SJCRH30 (cell line): Measurements from ENCODE around the gene SHC2. TPM values are rescaled to one million over a fixed set of nuclear protein-coding genes. Genes with fewer than 3 reads are reported as not detected.
"Not testable (repeated sequence)": the region's sequence is repeated elsewhere in the genome, so short reads cannot be mapped to it uniquely, and the experiment has no call there.

ENCODE experiments used
- DNase-seq, 2 experiments: peaks; one replicate each; pipeline ENCODE4 v3.0.0-alpha.2; 2015 to 2020
- H3K27ac ChIP-seq: fragments of 250-450 bp; sonication (Bioruptor Pico); 2 replicates; pipeline ENCODE4 v1.5.1; 2020; ENCODE audit warnings: mild to moderate bottlenecking, moderate library complexity
- H3K27me3 ChIP-seq: fragments of 250-450 bp; sonication (Bioruptor Pico); 2 replicates; pipeline ENCODE4 v1.5.1; 2020; ENCODE audit warnings: mild to moderate bottlenecking, moderate library complexity
- H3K36me3 ChIP-seq: fragments of 250-450 bp; sonication (Bioruptor Pico); 2 replicates; pipeline ENCODE4 v1.5.1; 2020; ENCODE audit warnings: mild to moderate bottlenecking, moderate library complexity
- H3K4me1 ChIP-seq: fragments of 250-450 bp; sonication (Bioruptor Pico); 2 replicates; pipeline ENCODE4 v1.5.1; 2020; ENCODE audit warnings: mild to moderate bottlenecking, moderate library complexity
- H3K4me3 ChIP-seq: fragments of 250-450 bp; sonication (Bioruptor Pico); 2 replicates; pipeline ENCODE4 v1.5.1; 2020; ENCODE audit warnings: mild to moderate bottlenecking, moderate library complexity
- H3K9me3 ChIP-seq: fragments of 250-450 bp; sonication (Bioruptor Pico); replicated peaks from 2 replicates; pipeline ENCODE4 v1.5.1; 2020; ENCODE audit warnings: mild to moderate bottlenecking, moderate library complexity
- total RNA-seq: library from RNA; depleted of rRNA; stranded (reverse); fragments of >200 nt; shearing (Covaris generic); gene quantifications from 2 replicates; pipeline ENCODE4 v1.2.3, GENCODE V29; 2014

SHC2 gene
- total RNA-seq, 1 experiment from 2014 or later: 0.12 TPM

DNA sequence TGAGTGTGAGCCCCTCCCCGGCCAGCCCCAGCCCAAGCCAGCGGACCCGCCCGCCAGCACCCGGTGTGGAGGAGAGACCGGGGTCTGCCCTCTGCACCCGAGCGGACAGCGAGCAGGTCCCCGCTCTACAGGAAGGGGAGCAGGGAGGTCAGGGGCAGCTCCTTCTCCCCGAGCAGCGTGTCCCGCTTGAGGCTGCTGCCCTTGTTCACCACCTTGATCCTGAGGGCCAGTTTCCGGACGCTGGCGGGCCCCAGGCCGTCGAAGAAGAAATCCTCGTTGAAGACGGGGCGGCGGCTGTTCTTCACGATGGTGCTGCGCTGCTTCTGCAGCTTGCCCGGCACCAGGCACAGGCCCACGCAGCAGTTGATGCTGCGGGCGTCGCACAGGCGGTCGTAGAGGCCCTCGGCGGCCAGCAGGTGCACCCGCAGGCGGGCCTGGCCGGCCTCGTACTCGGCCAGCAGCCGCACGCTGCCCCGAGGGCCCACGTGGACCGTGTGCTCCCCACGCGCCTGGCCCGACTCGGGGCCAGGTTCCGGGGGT lies 53.8 kb downstream of the SHC2 start:
- Histone ChIP-seq H3K4me3 (no peak overlapping the region), H3K4me1 (no peaks in the 10 kb centered on the region), H3K27ac (no peak overlapping the region), H3K36me3 (no peaks in the 10 kb centered on the region), H3K9me3 (no peaks in the 10 kb centered on the region), H3K27me3 (no peaks in the 10 kb centered on the region)
- DNase-seq: no peak

DNA sequence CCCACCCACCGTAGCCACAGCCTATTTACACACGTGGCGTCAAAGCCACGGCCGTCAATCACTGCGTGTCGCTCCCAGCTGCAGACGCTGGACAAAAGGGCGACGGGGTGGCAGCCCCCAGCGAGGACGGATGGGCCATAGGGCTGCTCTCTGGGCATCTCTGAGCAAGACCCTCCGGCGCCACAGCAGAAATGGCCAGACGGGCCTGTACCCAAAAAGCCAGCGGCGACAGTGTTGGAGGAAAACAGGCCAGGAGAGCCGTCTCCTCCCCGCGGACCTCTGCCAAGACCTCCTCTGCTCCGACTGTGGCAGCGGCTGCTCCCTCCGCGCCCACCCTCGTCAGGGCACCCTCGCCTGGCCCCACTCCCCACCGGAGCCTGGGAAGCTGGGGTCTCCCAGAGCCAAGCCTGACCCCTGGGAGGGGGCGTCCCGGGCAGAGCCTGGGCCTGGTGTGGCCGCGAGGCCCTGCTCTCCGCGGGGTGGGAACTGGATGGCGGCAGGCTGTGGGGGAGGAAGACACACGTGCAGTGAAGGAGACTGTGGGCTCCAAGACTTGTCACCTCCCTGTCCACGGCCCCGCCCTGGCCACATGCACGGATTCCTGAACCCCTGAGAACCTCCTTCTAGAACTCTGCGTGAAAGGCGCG lies 54.6 kb downstream of the SHC2 start:
- Histone ChIP-seq H3K27me3 (no peaks in the 10 kb centered on the region), H3K4me1 (no peaks in the 10 kb centered on the region), H3K36me3 (no peaks in the 10 kb centered on the region), H3K4me3 (no peak overlapping the region), H3K9me3 (no peaks in the 10 kb centered on the region), H3K27ac (no peak overlapping the region)
- DNase-seq: no peak

DNA sequence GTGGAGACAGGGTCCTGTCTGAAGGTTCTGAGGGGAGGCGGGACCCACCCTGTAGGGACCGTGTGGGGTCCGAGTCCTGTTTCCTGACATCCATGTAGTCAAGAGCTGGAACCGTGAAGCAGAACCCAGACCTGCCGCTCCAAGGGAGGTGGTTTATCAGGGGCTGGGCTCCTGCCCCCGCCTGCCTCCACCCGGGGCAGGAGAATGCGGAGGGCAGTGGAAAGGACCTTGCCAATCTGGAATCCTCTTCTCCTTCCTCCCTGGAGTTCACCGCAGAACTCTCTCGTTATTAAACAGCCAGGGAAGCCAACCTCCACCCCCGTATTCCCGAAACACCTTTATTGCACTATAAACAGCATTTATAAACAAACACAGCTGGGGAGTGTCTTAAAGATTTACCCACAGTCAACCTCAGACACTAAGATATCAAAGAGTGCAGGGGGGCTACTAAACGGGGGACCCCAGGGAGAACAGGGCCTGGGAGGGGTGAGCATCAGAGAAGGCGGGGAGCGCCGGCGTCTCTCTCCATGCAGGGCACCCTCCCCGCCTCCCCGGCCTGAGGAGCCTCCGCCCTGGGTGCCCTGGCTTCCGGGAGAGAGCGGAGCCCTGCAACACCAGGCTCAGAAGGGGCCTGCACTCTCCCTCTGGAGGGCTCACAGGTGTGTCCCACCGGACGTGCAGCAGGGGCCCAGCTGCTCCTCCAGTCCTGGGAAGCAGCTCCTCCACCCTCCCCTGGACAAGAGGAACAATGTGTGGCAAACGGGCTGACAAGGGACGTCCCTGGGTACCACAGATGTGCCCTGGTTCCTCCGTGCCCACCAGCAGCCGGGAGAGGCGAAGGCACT lies 55.5 kb downstream of the SHC2 start:
- H3K27me3 ChIP-seq: no peaks in the 10 kb centered on the region
- H3K4me1 ChIP-seq: no peaks in the 10 kb centered on the region
- no peak overlapping the region for H3K27ac ChIP-seq
- no peak for DNase-seq
- H3K4me3 ChIP-seq: no peak overlapping the region
- H3K9me3 ChIP-seq: no peaks in the 10 kb centered on the region
- H3K36me3 ChIP-seq: no peaks in the 10 kb centered on the region

DNA sequence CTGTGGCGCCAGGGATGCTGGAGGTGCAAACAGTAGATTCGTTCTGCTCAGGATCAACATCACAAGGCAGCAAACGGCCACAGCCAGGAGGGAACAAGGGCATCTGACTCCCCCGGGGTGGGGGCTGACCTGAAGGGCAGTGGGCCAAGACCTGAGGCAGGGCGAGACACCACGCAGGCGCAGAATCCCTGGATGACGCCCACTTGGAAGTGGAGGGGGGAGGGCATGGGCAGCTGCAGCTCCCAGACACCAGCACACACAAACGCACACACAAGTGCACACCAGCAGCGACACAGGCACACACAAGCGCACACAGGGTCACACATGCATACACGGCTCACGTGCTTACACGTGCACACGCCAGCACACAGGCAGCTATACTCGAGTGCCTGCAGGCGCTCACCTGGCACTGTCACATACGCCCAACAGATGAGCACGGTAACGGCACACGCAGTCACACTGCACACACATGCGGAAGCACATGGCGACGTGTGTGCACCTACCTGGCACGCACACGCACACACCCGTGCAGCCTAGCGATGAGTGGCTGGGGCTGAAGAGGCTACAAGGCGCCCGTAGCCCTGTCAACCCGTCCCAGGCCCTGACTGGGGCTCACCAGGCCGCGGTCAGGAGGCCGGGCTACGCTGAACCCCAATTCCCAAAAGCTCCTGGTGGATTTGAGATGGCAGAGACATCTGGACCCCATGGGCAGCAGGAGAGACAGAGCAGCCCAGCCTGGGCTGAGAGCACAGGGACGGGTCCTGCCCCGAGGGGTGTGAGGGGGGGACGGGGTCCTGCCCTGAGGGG lies 57.4 kb downstream of the SHC2 start:
- H3K36me3 ChIP-seq: no peaks in the 10 kb centered on the region
- H3K27me3 ChIP-seq: no peaks in the 10 kb centered on the region
- H3K9me3 ChIP-seq: no peaks in the 10 kb centered on the region
- no peak overlapping the region for H3K27ac ChIP-seq
- no peak overlapping the region for H3K4me3 ChIP-seq
- H3K4me1 ChIP-seq: no peaks in the 10 kb centered on the region
- DNase-seq: no peak

DNA sequence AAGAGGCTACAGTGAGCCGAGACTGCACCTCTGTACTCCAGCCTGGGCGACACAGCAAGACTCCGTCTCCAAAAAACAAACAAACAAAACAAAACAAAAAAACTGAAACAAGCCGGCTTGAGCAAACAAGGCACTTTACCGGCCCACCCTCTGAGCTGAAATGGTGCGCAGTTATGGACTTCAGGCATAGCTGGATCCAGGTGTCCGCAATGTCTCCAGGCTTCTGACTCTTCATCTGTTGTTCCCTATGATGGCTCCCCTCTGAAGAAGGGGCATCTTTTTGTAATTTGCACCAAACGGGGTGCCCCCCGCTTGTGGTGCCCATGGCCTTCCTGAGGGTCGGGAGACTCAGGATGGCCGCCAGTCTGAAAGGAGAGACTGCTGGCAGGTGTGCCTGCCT lies 58.0 kb downstream of the SHC2 start:
- H3K9me3 ChIP-seq: no peaks in the 10 kb centered on the region
- no peak overlapping the region for H3K4me3 ChIP-seq
- no peaks in the 10 kb centered on the region for H3K27me3 ChIP-seq
- no peak overlapping the region for H3K27ac ChIP-seq
- no peaks in the 10 kb centered on the region for H3K36me3 ChIP-seq
- H3K4me1 ChIP-seq: no peaks in the 10 kb centered on the region
- DNase-seq: no peak

DNA sequence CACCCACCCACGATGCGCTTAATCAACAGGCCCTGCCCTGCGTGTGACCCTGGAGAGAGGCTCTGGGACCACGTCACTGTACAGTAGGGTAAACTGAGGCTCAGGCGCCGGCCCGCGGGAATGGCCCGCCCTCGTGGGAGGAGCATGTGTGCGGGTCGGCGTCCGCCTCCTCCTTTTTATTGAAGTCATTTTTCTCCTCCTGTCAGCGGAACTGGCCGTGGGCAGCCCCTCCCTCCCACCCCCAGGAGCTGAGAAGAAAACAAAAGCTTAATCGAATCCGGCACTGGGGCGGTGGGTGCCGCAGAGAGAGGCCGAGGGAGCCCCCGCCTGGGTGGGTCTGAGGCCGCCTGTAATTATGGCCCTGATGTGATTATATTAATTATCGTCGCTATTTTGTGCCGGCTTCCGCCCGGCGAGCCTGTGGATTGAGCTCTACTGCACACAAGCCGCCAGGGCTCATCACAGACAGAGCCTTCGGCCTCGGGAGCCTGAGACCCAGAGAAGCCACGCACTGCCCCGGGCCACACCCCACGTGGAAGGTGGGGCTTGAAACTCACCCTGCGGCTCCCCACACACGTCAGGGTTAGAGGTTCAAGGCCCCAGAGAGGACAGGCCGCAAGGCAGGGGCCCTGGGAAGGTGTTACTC lies 58.8 kb downstream of the SHC2 start:
- no peaks in the 10 kb centered on the region for H3K36me3 ChIP-seq
- no peaks in the 10 kb centered on the region for H3K27me3 ChIP-seq
- no peaks in the 10 kb centered on the region for H3K4me1 ChIP-seq
- no peak for DNase-seq
- H3K27ac ChIP-seq: no peak overlapping the region
- no peaks in the 10 kb centered on the region for H3K9me3 ChIP-seq
- no peak overlapping the region for H3K4me3 ChIP-seq

DNA sequence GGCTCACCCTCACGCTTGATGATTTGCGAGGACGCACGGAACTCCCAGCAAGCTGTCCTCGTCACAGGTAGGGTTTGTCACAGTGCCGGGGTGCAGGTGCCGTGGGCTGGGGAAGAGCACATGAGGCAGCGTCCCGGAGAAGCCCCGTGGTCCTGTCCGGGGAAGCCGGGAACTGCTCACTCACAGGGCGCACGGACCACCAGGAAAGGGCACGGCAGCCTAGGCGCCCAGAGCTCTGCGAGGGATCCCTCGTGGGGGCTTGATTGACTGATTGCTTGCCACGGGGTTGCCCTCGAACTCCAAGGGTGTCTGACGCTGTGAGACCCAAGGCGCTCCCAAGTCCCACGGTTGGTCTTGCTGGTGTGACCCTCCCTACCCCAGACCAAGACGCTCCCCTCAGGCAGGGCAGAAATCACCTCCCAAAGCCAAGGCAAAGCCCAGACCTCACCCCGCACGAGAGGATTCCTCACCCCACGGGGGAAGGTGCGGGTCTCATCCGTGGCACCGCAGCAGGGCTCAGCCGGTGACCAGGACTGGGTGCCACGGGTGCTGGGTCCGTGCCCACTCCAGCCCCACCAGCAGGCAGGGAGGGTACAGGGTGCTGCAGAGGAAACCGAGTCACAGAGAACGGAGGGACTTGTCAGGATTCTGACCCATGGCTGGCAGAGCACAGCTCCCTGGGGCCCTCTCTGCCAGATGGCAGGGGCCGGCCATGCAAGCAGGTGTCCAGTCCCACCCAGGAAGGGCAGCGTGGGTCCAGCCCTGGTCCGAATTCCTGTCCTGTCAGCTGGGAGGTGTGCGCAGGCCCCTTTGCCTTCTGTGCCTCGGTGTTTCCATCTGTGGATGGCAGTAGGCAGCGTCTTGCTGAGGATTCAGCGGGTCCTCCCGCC lies 59.6 kb downstream of the SHC2 start:
- Histone ChIP-seq H3K9me3 (no peaks in the 10 kb centered on the region), H3K27ac (no peak overlapping the region), H3K4me3 (no peak overlapping the region), H3K36me3 (no peaks in the 10 kb centered on the region), H3K4me1 (no peaks in the 10 kb centered on the region), H3K27me3 (no peaks in the 10 kb centered on the region)
- no peak for DNase-seq

DNA sequence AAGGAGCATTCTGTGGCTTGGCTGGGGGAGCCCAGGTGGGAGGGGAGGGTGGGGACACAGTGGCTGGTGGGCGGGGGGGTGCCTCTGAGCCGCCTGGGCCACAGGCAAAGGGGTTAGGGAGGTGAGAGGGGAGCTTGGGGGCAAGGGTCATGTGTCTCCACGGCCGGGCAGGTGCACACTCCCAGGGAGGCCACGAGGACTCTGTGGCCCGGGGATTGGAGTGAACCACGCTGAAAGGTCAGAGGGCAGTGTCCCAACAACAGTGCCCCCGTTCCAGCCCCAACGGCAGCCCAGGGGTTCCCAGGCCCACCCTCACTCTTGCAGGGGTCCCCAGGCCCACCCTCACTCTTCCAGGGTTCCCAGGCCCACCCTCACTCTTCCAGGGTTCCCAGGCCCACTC lies 61.5 kb downstream of the SHC2 start:
- no peak overlapping the region for H3K4me3 ChIP-seq
- H3K27ac ChIP-seq: no peak overlapping the region
- no peaks in the 10 kb centered on the region for H3K36me3 ChIP-seq
- DNase-seq: no peak
- no peaks in the 10 kb centered on the region for H3K9me3 ChIP-seq
- H3K4me1 ChIP-seq: no peaks in the 10 kb centered on the region
- H3K27me3 ChIP-seq: no peaks in the 10 kb centered on the region

DNA sequence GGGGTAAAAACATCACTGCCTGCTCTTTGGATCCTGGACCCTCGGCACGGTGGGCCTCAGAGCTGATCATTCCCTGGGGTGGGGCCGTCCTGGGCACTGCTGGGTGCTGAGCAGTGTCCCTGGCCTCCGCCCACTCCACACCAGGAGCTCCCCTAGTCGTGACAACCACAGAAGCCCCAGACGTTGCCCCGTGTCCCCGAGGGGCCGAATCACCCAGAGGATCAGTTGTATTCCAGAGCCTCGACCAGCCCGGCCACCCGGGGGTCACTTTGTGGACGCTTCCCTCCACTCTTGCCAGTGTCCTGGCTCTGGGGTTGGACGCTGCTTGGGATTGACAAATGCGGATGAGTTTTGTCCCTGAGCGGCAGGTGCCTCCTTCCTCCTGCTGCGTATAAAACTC lies 62.1 kb downstream of the SHC2 start:
- Histone ChIP-seq H3K4me1 (no peaks in the 10 kb centered on the region), H3K36me3 (no peaks in the 10 kb centered on the region), H3K27me3 (no peaks in the 10 kb centered on the region), H3K4me3 (no peak overlapping the region), H3K9me3 (no peaks in the 10 kb centered on the region), H3K27ac (no peak overlapping the region)
- no peak for DNase-seq

DNA sequence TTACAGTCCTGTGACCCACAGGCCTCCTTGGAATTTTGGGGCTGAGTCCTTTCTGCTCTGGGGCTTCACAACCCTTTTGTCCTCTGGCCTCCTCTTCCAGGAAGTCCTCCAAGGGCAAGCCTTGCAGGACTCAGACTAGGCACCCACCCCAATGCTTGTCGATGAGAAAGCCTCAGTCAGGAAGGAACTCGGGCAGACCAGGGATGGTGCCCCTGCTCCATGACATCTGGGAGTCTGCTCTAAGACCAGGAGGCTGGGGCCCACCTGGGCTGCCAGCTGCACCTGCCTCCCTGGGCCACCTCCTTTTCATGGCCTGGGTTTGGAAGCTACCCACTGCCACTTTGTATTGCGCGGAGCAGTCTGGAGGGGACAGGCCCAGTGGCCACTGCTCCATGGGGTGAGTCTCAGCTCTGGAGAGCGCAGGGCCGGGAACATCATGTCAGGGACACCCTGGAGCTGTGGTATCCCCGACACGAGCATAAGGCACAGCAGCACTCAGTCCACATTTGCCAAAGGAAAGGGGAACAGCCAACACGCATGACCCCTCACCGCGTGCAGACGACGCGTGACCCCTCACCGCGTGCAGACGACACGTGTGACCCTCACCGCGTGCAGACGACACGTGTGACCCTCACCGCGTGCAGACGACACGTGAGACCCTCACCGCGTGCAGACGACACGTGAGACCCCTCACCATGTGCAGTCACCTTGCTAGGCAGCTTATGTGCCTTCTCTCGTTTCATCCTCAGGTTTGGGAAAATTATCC lies 62.7 kb downstream of the SHC2 start:
- DNase-seq: no peak

DNA sequence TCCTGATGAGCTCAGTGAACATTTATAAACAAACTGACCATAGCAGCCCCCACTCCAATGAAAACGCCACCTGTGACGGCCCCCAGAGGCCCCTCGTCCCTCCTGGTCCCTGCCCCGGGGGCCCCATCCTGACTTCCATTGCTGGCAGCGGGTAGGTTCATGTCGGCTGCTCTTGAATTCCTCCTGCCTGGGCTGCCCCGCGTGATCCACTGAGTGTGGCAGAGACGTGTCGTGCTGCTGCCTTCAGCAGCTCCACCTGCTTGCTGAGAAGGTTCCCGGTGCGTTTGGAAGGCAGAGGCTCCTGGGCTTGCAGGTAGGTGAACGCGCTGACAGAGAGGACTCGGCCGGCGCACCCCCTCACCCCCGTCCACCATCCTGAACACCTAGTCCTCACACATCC lies 63.5 kb downstream of the SHC2 start:
- H3K27me3 ChIP-seq: no peaks in the 10 kb centered on the region
- H3K9me3 ChIP-seq: no peaks in the 10 kb centered on the region
- H3K4me3 ChIP-seq: no peak overlapping the region
- DNase-seq: no peak
- no peaks in the 10 kb centered on the region for H3K4me1 ChIP-seq
- no peak overlapping the region for H3K27ac ChIP-seq
- H3K36me3 ChIP-seq: no peaks in the 10 kb centered on the region

More for the DNA sequence above, 62.7 kb downstream of the SHC2 start:
- Histone ChIP-seq H3K4me1 (no peaks in the 10 kb centered on the region), H3K27me3 (no peaks in the 10 kb centered on the region), H3K36me3 (no peaks in the 10 kb centered on the region), H3K27ac (no peak overlapping the region), H3K4me3 (no peak overlapping the region), H3K9me3 (no peaks in the 10 kb centered on the region)

DNA sequence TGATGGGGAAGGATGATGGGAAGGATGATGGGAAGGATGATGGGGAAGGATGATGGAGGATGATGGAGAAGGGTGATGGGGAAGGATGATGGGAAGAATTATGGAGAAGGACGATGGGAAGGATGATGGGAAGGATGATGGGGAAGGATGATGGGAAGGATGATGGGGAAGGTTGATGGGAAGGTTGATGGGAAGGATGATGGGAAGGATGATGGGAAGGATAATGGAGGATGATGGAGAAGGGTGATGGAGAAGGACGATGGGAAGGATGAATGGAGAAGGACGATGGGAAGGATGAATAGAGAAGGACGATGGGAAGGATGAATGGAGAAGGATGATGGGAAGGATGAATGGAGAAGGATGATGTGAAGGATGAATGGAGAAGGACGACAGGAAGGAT lies 65.4 kb downstream of the SHC2 start:
- Histone ChIP-seq H3K27ac (no peak overlapping the region), H3K4me3 (no peak overlapping the region), H3K36me3 (no peaks in the 10 kb centered on the region), H3K9me3 (no peaks in the 10 kb centered on the region), H3K27me3 (no peaks in the 10 kb centered on the region), H3K4me1 (no peaks in the 10 kb centered on the region)
- no peak for DNase-seq

DNA sequence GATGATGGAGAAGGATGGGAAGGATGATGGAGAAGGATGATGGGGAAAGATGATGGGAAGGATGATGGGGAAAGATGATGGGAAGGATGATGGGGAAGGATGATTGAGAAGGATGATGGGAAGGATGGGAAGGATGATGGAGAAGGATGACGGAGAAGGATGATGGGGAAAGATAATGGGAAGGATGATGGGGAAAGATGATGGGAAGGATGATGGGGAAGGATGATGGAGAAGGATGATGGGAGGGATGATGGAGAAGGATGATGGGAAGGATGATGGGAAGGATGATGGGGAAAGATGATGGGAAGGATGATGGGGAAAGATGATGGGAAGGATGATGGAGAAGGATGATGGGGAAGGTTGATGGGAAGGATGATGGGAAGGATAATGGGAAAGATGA lies 66.0 kb downstream of the SHC2 start:
- H3K4me1 ChIP-seq, H3K27me3 ChIP-seq, H3K27ac ChIP-seq, H3K9me3 ChIP-seq, DNase-seq, H3K36me3 ChIP-seq, H3K4me3 ChIP-seq: not testable (repeated sequence)
